ENCODE results near the gene VPS13D.
A peak's percentile ranks its signal among the peaks of the same experiment; 100 is the strongest.
"Not testable (repeated sequence)": the region's sequence is repeated elsewhere in the genome, so short reads cannot be mapped to it uniquely, and the experiment has no call there.

VPS13D gene

DNA sequence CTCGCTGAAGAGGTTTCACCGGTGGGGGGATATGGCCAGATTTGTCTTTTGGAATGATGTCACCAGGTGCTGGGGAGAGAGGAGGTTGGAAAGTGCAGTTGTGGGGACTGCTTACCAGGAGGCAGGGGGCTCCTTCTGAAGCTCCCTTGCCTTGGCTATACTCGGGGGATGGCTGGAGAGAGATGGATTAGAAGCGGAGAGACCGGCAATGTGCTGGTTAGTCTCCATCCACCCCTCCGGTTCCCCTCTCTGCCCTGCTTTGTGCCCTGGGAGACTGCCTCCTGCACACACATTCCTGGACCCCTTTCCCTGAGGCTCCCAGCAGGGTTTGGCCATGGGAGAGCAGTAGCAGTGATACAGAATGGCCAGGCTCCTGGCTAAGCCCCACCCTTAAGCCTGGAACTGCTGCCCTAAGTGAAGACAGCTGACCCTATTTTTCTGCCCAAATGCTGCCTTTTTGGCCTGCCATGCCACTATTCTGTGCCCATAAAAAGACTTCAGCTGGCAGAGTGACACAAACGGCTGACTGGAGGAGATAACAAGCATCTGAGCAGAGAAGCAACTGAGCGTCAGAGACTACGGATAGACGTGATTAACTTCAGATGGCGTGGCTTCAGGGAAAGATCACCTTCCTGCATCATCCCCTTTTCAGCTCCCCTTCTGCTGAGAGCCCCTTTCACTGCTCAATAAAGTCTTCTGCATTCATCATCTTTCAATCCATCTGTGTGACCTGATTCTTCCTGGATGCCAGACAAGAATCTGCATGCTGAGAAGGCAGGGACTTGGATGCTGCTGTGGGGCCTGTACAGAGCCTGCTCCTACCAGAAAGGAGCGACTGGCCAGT lies 14.5 kb upstream of the VPS13D start:
- no peak for DNase-seq (ENCODE audit: low read depth)
- H3K4me3 ChIP-seq (ENCODE audit: low read length), result no peak overlapping the region
- TF ChIP-seq, protein P1, sequence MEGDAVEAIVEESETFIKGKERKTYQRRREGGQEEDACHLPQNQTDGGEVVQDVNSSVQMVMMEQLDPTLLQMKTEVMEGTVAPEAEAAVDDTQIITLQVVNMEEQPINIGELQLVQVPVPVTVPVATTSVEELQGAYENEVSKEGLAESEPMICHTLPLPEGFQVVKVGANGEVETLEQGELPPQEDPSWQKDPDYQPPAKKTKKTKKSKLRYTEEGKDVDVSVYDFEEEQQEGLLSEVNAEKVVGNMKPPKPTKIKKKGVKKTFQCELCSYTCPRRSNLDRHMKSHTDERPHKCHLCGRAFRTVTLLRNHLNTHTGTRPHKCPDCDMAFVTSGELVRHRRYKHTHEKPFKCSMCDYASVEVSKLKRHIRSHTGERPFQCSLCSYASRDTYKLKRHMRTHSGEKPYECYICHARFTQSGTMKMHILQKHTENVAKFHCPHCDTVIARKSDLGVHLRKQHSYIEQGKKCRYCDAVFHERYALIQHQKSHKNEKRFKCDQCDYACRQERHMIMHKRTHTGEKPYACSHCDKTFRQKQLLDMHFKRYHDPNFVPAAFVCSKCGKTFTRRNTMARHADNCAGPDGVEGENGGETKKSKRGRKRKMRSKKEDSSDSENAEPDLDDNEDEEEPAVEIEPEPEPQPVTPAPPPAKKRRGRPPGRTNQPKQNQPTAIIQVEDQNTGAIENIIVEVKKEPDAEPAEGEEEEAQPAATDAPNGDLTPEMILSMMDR (conservative IDR thresholded peaks at IDR 0.05; ENCODE audit: low read length), result no peak

DNA sequence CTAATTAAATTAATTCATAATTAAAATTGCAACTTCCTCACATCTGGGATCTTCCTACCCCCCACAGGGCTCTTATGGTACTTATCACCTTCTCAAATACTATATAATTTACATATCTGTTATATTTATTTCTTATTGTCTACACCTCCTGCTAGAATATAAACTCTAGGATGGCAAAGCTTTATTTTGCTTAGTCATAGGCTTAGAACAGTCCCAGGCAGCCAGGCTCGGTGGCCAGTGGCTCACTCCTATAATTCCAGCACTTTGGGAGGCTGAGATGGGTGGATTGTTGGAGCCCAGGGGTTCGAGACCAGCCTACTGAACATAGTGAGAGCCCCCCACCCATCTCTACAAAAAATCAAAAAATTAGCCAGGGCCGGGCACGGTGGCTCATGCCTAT lies 10.0 kb upstream of the VPS13D start:
- H3K4me3 ChIP-seq (ENCODE audit: low read length), result no peak overlapping the region
- TF ChIP-seq, protein P1 (conservative IDR thresholded peaks at IDR 0.05; ENCODE audit: low read length), result no peak
- no peak for DNase-seq (ENCODE audit: low read depth)

DNA sequence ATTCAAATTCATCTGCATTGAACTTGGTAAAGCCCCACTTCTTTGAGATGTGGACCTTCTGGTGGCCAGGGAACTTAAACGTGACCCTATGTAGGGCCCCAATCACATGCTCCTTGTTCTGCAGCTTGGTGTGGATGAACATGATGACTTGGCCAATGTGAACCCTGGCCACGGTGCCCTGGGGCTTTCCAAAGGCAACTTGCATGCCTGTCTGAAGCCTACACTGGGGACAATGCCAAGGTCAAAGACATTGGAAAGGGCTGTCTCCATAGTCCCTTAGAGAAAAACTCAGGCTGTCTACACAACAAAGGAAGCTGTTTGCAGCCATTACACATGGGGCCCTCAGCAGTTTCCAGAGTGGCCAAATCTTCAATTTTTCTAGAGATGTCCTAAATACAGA lies 8.9 kb upstream of the VPS13D start:
- DNase-seq (ENCODE audit: low read depth), result no peak
- H3K4me3 ChIP-seq (ENCODE audit: low read length), result no peak overlapping the region
- TF ChIP-seq, protein P1 (conservative IDR thresholded peaks at IDR 0.05; ENCODE audit: low read length), result no peak

DNA sequence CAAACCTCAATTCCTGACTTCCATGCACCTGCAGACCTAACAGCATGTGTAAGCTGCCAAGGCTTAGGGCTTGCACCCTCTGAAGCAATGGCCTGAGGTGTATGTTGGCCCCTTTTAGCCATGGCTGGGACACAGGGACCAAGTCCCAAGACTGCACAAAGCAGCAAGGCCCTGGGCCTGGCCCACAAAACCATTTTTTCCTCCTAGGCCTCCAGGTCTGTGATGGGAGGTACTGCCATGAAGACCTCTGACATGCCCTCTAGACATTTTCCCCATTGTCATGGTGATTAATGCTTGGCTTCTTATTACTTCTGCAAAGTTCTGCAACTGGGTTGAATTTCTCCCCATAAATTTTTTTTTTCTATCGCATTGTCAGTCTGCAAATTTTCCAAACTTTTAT lies 7.1 kb upstream of the VPS13D start:
- not testable (repeated sequence) for H3K4me3 ChIP-seq (ENCODE audit: low read length)

DNA sequence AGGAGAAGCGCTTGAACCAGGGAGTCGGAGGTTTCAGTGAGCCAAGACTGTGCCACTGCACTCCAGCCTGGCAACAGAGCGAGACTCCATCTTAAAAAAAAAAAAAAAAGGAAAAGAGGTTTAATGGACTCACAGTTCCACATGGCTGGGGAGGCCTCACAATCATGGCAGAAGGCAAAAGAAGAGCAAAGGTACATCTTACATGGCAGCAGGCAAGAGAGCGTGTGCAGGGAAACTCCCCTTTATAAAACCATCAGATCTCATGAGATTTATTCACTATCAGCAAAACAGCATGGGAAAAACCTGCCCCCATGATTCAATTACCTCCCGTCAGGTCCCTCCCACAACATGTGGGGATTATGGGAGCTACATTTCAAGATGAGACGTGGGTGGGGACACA lies 5.7 kb upstream of the VPS13D start:
- H3K4me3 ChIP-seq (ENCODE audit: low read length); DNase-seq (ENCODE audit: low read depth): not testable (repeated sequence)

More for the DNA sequence above, 7.1 kb upstream of the VPS13D start:
- DNase-seq (ENCODE audit: low read depth), result not testable (repeated sequence)

DNA sequence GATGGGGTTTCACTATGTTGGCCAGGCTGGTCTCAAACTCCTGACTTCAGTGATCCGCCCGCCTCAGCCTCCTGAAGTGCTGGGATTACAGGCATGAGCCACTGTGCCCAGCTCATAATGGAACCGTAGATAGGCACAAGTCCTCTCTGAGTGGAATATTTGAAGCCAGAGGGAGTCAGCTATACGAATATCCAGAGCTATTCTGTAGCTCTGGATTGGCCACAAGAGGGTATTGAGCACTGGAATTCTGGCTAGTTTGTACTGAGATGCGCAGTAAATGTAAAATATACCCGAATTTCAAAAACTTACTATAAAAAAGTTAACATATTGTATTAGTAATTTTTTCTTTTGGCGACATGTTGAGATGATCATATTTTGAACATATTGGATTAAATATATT lies 851 bp upstream of the VPS13D start:
- TF ChIP-seq, protein P1 (conservative IDR thresholded peaks at IDR 0.05; ENCODE audit: low read length), result no peak
- no peak overlapping the region for H3K4me3 ChIP-seq (ENCODE audit: low read length)
- no peak for DNase-seq (ENCODE audit: low read depth)

DNA sequence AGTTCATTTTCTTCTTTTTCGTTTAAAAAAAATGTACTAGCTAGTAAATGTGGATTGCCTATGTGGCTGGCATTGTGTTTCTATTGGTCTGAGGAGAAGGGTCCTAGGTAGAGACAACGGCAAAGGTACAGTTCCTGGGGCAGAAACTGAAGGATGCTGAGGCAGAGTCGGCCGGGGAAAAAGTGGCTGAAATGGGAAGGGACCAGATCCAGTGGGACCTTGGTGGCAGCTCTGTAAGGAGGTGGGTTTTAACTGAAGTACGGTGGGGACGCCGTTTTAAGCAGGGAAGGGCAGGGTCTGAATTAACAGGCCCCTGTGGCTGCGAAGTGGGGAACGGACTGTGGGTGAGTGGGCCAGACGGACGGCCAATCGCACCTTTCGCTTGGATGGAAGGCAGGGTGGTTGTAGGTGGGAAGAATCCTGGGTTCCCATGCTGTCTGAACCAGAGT lies 420 bp upstream of the VPS13D start:
- no peak for DNase-seq (ENCODE audit: low read depth)
- TF ChIP-seq, protein P1 (conservative IDR thresholded peaks at IDR 0.05; ENCODE audit: low read length), result no peak
- peak overlapping the region; percentile 27; the same call in 1 of the 2 replicates for H3K4me3 ChIP-seq (ENCODE audit: low read length)

DNA sequence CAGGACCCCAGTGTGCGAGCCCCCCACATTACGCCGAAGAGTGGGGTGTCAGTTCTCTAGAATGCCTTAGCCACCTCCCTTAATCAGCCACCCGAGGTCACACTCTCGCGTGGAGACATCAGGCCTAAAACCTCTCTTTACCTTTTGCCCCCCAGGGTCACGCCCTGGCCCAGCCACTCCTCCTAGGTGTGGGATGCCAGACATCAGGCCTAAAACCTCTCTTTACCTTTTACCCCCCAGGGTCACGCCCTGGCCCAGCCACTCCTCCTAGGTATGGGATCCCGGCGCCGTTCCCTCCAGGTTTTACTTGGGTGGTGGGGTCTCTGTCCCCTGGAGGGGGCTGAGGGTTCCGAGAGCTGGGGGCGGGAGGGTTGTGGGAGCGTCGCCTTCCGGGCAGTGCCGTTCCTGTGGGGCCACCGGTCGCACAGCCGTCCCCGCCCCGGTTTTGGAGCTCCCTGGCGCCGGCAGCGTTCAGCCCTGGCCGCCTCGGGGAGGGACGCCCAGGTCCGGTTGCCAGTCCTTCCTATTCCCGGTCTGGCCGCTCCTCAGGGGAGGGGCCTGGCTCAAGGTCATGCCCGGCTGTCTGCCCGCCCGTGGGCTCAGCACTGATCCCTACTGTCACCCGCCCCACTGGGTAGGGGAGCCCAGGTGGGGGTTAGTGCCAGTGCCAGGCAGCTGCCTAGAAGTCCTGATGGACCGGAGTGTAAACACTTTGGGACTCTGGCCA lies 882 bp downstream of the VPS13D start:
- TF ChIP-seq, protein P1 (conservative IDR thresholded peaks at IDR 0.05; ENCODE audit: low read length), result no peak
- H3K4me3 ChIP-seq (ENCODE audit: low read length), result peak overlapping the region; percentile 87
- peak; percentile 36 for DNase-seq (ENCODE audit: low read depth)

All from AG10803 (cell line).